K562 (cell line): ENCODE results near the gene ARHGEF40. TPM values are rescaled to one million over a fixed set of nuclear protein-coding genes. Genes with fewer than 3 reads are reported as not detected.

Experiments
- ATAC-seq: fragments of 200-7000 bp; cut with Tn5 transposase; 3 replicates; pipeline ENCODE4 v1.9.1; 2020; ENCODE audit warnings: moderate library complexity
- BruUV-seq: library from RNA; stranded (reverse); fragments of 400-500 nt; replicated peaks from 2 replicates; lab custom pipeline; 2021; lab: Mats Ljungman, UMichigan
- CTCF ChIA-PET: fragments of 300-600 bp; formaldehyde crosslinking; extraction: SDS; loops from one replicate; lab custom pipeline; 2021; ENCODE audit warnings: low intra/inter-chr PET ratio; lab: Yijun Ruan, JAX
- POLR2A ChIA-PET: fragments of 300-600, 350-650 bp; sonication (Branson Sonifier 250); formaldehyde crosslinking; extraction: SDS; loops from one replicate; lab custom pipeline; 2021; ENCODE audit warnings: antibody characterized with exemption, inconsistent platforms; lab: Yijun Ruan, JAX
- DNase-seq, 4 experiments: peaks; one replicate each; pipeline versions ENCODE4 v3.0.0 to v3.0.0-alpha.2; 2011 to 2018; ENCODE audit warnings: low spot score in 3 of 4, mixed read lengths in 3 of 4; ENCODE audit errors: extremely low read depth in 1 of 4
- FAIRE-seq: peaks from 2 replicates; lab custom pipeline; 2011; peaks lifted over from hg19 to GRCh38; lab: Jason Lieb, UNC
- H2AFZ ChIP-seq: 2 replicates; pipeline ENCODE4 v1.6.0; 2011; ENCODE audit warnings: low read depth, low read length, control low read depth, inconsistent platforms
- H3K27ac ChIP-seq: fragments of 200-600 bp; 3 replicates; pipeline ENCODE4 v1.8.0; 2011; ENCODE audit warnings: low read depth, mild to moderate bottlenecking, control low read depth, inconsistent platforms, low read length, moderate library complexity, mixed read lengths; ENCODE audit errors: extremely low read depth
- H3K27me3 ChIP-seq, 2 experiments: fragments of 300-600 bp in 1 of 2; 2 replicates in 1 of 2; 3 replicates in 1 of 2; pipeline versions ENCODE4 v1.6.0 to v1.8.0; 2011; ENCODE audit warnings: inconsistent platforms in 2 of 2, low read length in 2 of 2, mild to moderate bottlenecking in 1 of 2, mixed read lengths in 1 of 2, moderate library complexity in 1 of 2; ENCODE audit not compliant: control insufficient read depth in 2 of 2, insufficient read depth in 2 of 2
- H3K36me3 ChIP-seq: fragments of 300-600 bp; 3 replicates; pipeline ENCODE4 v1.8.0; 2011; ENCODE audit warnings: mild to moderate bottlenecking, low read length, inconsistent platforms; ENCODE audit not compliant: control insufficient read depth, insufficient read depth
- H3K4me1 ChIP-seq, 2 experiments: fragments of 200-600 bp in 1 of 2; replicated peaks in 1 of 2; 2 replicates in 1 of 2; 3 replicates in 1 of 2; pipeline versions ENCODE4 v1.5.1 to v1.8.0; 2011; ENCODE audit warnings: inconsistent platforms in 2 of 2, low read length in 2 of 2, mild to moderate bottlenecking in 1 of 2, mixed read lengths in 1 of 2, moderate library complexity in 1 of 2; ENCODE audit not compliant: control insufficient read depth in 2 of 2, insufficient read depth in 2 of 2
- H3K4me2 ChIP-seq: 2 replicates; pipeline ENCODE4 v1.6.1; 2011; ENCODE audit warnings: low read length, control low read depth, inconsistent platforms, mixed read lengths; ENCODE audit not compliant: insufficient read depth
- H3K4me3 ChIP-seq: fragments of 200-600 bp; sonication (generic), shearing (Covaris generic); 2 replicates; pipeline ENCODE4 v1.5.1; 2016; ENCODE audit warnings: control low read depth, inconsistent platforms
- H3K79me2 ChIP-seq: fragments of 200-600 bp; 3 replicates; pipeline ENCODE4 v1.8.0; 2011; ENCODE audit warnings: low read length, inconsistent platforms; ENCODE audit not compliant: control insufficient read depth, insufficient read depth
- H3K9ac ChIP-seq, 2 experiments: 2 replicates each; pipeline versions ENCODE4 v1.6.0 to v1.6.1; 2011; ENCODE audit warnings: low read depth in 2 of 2, low read length in 2 of 2, control low read depth in 1 of 2, inconsistent platforms in 1 of 2, mild to moderate bottlenecking in 1 of 2, mixed read lengths in 1 of 2; ENCODE audit not compliant: insufficient read depth in 1 of 2
- H3K9me1 ChIP-seq: one replicate; pipeline ENCODE4 v1.6.0; 2011; ENCODE audit warnings: inconsistent platforms, mild to moderate bottlenecking, low read length, moderate library complexity; ENCODE audit not compliant: control insufficient read depth, insufficient read depth
- H3K9me3 ChIP-seq: replicated peaks from 2 replicates; pipeline ENCODE4 v1.5.1; 2011; ENCODE audit warnings: low read depth, low read length, inconsistent platforms; ENCODE audit not compliant: control insufficient read depth, insufficient read depth
- H4K20me1 ChIP-seq: replicated peaks from 2 replicates; pipeline ENCODE4 v1.6.1; 2011; ENCODE audit warnings: low read length, inconsistent platforms, mixed read lengths; ENCODE audit not compliant: control insufficient read depth, insufficient read depth
- CREB3 ChIP-seq: fragments of 450-650 bp; conservative IDR thresholded peaks from 2 replicates; pipeline ENCODE4 v1.6.1; 2016; ENCODE audit warnings: missing genetic modification characterization, low read depth, mild to moderate bottlenecking, missing compliant biosample characterization, moderate library complexity
- FUS ChIP-seq: fragments of 200-400 bp; formaldehyde crosslinking; optimal IDR thresholded peaks from 2 replicates; pipeline ENCODE3; 2017; ENCODE audit warnings: low read depth, low read length
- PHB ChIP-seq: fragments of 250-450 bp; sonication (Bioruptor Pico); IDR thresholded peaks from 2 replicates; pipeline ENCODE4 v1.5.0; 2021
- ZNF347 ChIP-seq: fragments of 450-650 bp; formaldehyde crosslinking; IDR thresholded peaks from 2 replicates; pipeline ENCODE4 v1.4.0; 2020; ENCODE audit warnings: low read depth, mild to moderate bottlenecking, moderate library complexity
- ZZZ3 ChIP-seq: fragments of 450-650 bp; IDR thresholded peaks from 2 replicates; pipeline ENCODE4 v1.6.1; 2016; ENCODE audit warnings: antibody characterized with exemption, mild to moderate bottlenecking, moderate library complexity
- WGBS: fragments of 100-300 bp; shearing (Covaris generic); methylation state at CpG from one replicate; pipeline ENCODE4 v1.1.6; 2016; ENCODE audit warnings: low coverage, mixed read lengths; ENCODE audit not compliant: insufficient coverage; ENCODE audit errors: missing lambda C conversion rate; 5-methylcytosine and 5-hydroxymethylcytosine counted together
- in situ Hi-C: fragments of 300-500 bp; cut with MboI; formaldehyde crosslinking; loops from 4 replicates; pipeline ENCODE4 v1.15.0; 2018; ENCODE audit warnings: inconsistent platforms, mixed read lengths
- intact Hi-C: fragments of 100-400 bp; cut with micrococcal nuclease; formaldehyde crosslinking; loops from 2 replicates; pipeline ENCODE4 v1.14.2; 2022
- polyA plus RNA-seq, 8 experiments: library from polyadenylated mRNA; depleted of rRNA in 4 of 8; stranded (reverse) in 5 of 8; unstranded in 3 of 8; fragments of >200 nt; fragmentation: Nextera tagmentation in 2 of 8; fragmentation: Illumina TruSeq in 1 of 8; extraction: Ambion mirVana in 2 of 8; extraction: Trizol in 1 of 8; gene quantifications; 2 replicates each; pipeline versions ENCODE4 v1.2.1 to v1.2.3, GENCODE V29; 2011 to 2014; ENCODE audit warnings: inconsistent platforms in 1 of 8, missing spikeins in 1 of 8
- total RNA-seq, 7 experiments: library from RNA; depleted of rRNA in 6 of 7; stranded (reverse); fragments of >200 nt in 6 of 7; fragmentation: Illumina TruSeq in 2 of 7; extraction: Trizol in 2 of 7; gene quantifications; 2 replicates each; pipeline versions ENCODE4 v1.2.1 to v1.2.3, GENCODE V29; 2011 to 2021; ENCODE audit warnings: low replicate concordance in 1 of 7
- TF ChIP-seq, protein P1 (sequence below): fragments of 450-650 bp; IDR thresholded peaks from 2 replicates; pipeline ENCODE4 v1.6.1; 2016; ENCODE audit warnings: borderline replicate concordance
- TF ChIP-seq, protein P2 (sequence below): fragments of 450-650 bp; IDR thresholded peaks from 2 replicates; pipeline ENCODE4 v1.6.1; 2016; ENCODE audit warnings: low read depth
- TF ChIP-seq, protein P3 (sequence below): IDR thresholded peaks from 2 replicates; pipeline ENCODE4 v1.6.1; 2012; ENCODE audit warnings: low read depth, low read length, improper control_type of control experiment, borderline replicate concordance

ARHGEF40 gene
- total and polyA plus RNA-seq, 9 of the 15 experiments (the other 6 are each of a cell fraction or from before 2014, with no cell fraction given), result 0.42 to 6.3 (median 3.8) TPM

DNA sequence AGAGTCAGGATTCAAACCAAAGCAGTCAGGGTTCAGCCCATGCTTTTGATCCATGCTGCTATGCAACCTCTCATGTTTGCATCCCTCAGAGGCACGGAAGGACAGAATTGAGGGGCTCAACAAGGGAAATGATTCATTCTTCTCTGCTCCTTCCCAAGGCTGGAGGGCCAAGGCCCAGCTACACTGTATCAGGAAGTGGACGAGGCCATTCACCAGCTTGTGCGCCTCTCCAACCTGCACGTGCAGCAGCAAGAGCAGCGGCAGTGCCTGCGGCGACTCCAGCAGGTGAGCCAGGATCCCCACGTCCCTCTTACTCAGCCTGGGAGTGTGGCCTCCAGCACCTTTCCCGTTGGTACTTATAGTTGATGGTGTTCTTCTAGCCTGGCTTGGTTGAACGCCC is 8.6 kb downstream of the ARHGEF40 start:
- H3K36me3 ChIP-seq, result no peaks in the 10 kb centered on the region
- no peaks in the 10 kb centered on the region for H3K9me1 ChIP-seq
- H3K9me3 ChIP-seq, result no peaks in the 10 kb centered on the region
- H3K27me3 ChIP-seq, result no peaks in the 10 kb centered on the region
- intact Hi-C loops (no loop called here), in situ Hi-C loops (no loop called here)
- FAIRE-seq (no peak), DNase-seq (no peak), ATAC-seq (no peak)
- BruUV-seq, result no TSS peak
- no peak overlapping the region for H3K9ac ChIP-seq
- no peak overlapping the region for H3K27ac ChIP-seq
- POLR2A ChIA-PET, result interaction anchor here (0.6 kb wide), 1 partner anchor 201 kb away, joined by 4 read pairs; no protein-coding TSS in a partner anchor
- H2AFZ ChIP-seq, result no peak overlapping the region
- H3K79me2 ChIP-seq, result no peaks in the 10 kb centered on the region
- H4K20me1 ChIP-seq, result no peaks in the 10 kb centered on the region
- H3K4me2 ChIP-seq, result no peak overlapping the region
- CTCF ChIA-PET, result no interaction called here
- peaks cover 0 to 6% of the 10 kb centered on the region in 2 experiments; a peak in 3 of 5 replicates for H3K4me1 ChIP-seq
- WGBS, result 21% methylated on average over 6 of the region's 10 CpGs
- no peak overlapping the region for H3K4me3 ChIP-seq
- TF ChIP-seq FUS, result no peak
- no peak for TF ChIP-seq PHB (CRISPR knock-in tag)
- no peak for TF ChIP-seq CREB3
- TF ChIP-seq, protein P1, sequence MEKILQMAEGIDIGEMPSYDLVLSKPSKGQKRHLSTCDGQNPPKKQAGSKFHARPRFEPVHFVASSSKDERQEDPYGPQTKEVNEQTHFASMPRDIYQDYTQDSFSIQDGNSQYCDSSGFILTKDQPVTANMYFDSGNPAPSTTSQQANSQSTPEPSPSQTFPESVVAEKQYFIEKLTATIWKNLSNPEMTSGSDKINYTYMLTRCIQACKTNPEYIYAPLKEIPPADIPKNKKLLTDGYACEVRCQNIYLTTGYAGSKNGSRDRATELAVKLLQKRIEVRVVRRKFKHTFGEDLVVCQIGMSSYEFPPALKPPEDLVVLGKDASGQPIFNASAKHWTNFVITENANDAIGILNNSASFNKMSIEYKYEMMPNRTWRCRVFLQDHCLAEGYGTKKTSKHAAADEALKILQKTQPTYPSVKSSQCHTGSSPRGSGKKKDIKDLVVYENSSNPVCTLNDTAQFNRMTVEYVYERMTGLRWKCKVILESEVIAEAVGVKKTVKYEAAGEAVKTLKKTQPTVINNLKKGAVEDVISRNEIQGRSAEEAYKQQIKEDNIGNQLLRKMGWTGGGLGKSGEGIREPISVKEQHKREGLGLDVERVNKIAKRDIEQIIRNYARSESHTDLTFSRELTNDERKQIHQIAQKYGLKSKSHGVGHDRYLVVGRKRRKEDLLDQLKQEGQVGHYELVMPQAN, result no peak
- TF ChIP-seq, protein P2, sequence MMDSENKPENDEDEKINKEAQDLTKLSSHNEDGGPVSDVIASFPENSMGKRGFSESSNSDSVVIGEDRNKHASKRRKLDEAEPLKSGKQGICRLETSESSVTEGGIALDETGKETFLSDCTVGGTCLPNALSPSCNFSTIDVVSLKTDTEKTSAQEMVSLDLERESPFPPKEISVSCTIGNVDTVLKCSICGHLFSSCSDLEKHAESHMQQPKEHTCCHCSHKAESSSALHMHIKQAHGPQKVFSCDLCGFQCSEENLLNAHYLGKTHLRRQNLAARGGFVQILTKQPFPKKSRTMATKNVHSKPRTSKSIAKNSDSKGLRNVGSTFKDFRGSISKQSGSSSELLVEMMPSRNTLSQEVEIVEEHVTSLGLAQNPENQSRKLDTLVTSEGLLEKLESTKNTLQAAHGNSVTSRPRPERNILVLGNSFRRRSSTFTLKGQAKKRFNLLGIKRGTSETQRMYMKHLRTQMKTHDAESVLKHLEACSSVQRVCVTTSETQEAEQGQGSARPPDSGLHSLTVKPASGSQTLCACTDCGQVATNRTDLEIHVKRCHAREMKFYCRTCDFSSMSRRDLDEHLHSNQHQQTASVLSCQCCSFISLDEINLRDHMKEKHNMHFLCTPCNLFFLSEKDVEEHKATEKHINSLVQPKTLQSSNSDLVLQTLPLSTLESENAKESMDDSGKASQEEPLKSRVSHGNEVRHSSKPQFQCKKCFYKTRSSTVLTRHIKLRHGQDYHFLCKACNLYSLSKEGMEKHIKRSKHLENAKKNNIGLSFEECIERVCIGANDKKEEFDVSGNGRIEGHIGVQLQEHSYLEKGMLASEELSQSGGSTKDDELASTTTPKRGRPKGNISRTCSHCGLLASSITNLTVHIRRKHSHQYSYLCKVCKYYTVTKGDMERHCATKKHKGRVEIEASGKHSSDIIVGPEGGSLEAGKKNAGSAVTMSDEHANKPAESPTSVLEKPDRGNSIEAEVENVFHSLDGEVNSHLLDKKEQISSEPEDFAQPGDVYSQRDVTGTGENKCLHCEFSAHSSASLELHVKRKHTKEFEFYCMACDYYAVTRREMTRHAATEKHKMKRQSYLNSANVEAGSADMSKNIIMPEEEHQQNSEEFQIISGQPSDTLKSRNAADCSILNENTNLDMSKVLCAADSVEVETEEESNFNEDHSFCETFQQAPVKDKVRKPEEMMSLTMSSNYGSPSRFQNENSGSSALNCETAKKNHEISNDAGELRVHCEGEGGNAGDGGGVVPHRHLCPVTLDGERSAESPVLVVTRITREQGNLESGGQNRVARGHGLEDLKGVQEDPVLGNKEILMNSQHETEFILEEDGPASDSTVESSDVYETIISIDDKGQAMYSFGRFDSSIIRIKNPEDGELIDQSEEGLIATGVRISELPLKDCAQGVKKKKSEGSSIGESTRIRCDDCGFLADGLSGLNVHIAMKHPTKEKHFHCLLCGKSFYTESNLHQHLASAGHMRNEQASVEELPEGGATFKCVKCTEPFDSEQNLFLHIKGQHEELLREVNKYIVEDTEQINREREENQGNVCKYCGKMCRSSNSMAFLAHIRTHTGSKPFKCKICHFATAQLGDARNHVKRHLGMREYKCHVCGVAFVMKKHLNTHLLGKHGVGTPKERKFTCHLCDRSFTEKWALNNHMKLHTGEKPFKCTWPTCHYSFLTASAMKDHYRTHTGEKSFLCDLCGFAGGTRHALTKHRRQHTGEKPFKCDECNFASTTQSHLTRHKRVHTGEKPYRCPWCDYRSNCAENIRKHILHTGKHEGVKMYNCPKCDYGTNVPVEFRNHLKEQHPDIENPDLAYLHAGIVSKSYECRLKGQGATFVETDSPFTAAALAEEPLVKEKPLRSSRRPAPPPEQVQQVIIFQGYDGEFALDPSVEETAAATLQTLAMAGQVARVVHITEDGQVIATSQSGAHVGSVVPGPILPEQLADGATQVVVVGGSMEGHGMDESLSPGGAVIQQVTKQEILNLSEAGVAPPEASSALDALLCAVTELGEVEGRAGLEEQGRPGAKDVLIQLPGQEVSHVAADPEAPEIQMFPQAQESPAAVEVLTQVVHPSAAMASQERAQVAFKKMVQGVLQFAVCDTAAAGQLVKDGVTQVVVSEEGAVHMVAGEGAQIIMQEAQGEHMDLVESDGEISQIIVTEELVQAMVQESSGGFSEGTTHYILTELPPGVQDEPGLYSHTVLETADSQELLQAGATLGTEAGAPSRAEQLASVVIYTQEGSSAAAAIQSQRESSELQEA, result no peak
- TF ChIP-seq ZNF347 (CRISPR knock-in tag), result no peak
- TF ChIP-seq, protein P3, sequence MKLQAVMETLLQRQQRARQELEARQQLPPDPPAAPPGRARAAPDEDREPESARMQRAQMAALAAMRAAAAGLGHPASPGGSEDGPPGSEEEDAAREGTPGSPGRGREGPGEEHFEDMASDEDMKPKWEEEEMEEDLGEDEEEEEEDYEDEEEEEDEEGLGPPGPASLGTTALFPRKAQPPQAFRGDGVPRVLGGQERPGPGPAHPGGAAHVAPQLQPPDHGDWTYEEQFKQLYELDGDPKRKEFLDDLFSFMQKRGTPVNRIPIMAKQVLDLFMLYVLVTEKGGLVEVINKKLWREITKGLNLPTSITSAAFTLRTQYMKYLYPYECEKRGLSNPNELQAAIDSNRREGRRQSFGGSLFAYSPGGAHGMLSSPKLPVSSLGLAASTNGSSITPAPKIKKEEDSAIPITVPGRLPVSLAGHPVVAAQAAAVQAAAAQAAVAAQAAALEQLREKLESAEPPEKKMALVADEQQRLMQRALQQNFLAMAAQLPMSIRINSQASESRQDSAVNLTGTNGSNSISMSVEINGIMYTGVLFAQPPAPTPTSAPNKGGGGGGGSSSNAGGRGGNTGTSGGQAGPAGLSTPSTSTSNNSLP, result no peak
- no peak for TF ChIP-seq ZZZ3
